SK-N-SH (cell line): Measurements from ENCODE around the gene PSME1.

Experiments
- ELF1 ChIP-seq: IDR thresholded peaks from 2 replicates; pipeline ENCODE4 v1.4.0; 2012
- EP300 ChIP-seq, 2 experiments: IDR thresholded peaks; 2 replicates each; pipeline versions ENCODE4 v1.4.0 to v1.6.1; 2012; ENCODE audit warnings: borderline replicate concordance in 1 of 2, low read depth in 1 of 2, low read length in 1 of 2
- EZH2phosphoT487 ChIP-seq: fragments of 200-600 bp; sonication (generic); IDR thresholded peaks from 2 replicates; pipeline ENCODE4 v1.6.1; 2017; ENCODE audit warnings: low read depth, mixed run types, mild to moderate bottlenecking, antibody characterized with exemption, moderate library complexity, borderline replicate concordance
- MXI1 ChIP-seq: IDR thresholded peaks from 2 replicates; pipeline ENCODE4 v1.6.1; 2012; ENCODE audit warnings: mild to moderate bottlenecking, low read depth, low read length, improper control_type of control experiment
- POLR2AphosphoS5 ChIP-seq: IDR thresholded peaks from 2 replicates; pipeline ENCODE4 v1.6.1; 2012; ENCODE audit warnings: low read depth, low read length
- RFX5 ChIP-seq: IDR thresholded peaks from 2 replicates; pipeline ENCODE4 v1.6.1; 2012; ENCODE audit warnings: mild to moderate bottlenecking, improper control_type of control experiment, low read length
- TCF12 ChIP-seq: IDR thresholded peaks from 2 replicates; pipeline ENCODE4 v1.4.0; 2012
- TEAD4 ChIP-seq: IDR thresholded peaks from 2 replicates; pipeline ENCODE4 v1.4.0; 2012; ENCODE audit warnings: mild to moderate bottlenecking, borderline replicate concordance; ENCODE audit not compliant: insufficient read depth
- YY1 ChIP-seq: IDR thresholded peaks from 2 replicates; pipeline ENCODE4 v1.4.0; 2012; ENCODE audit warnings: low read depth, mild to moderate bottlenecking
- TF ChIP-seq, protein P1 (sequence below): fragments of 200-600 bp; sonication (generic); IDR thresholded peaks from 2 replicates; pipeline ENCODE4 v1.6.1; 2017; ENCODE audit warnings: antibody characterized with exemption, mild to moderate bottlenecking, moderate library complexity
- TF ChIP-seq, protein P2 (sequence below): IDR thresholded peaks from 2 replicates; pipeline ENCODE4 v1.4.0; 2012; ENCODE audit warnings: low read depth
- TF ChIP-seq, protein P3 (sequence below): IDR thresholded peaks from 2 replicates; pipeline ENCODE4 v1.6.1; 2012; ENCODE audit warnings: mild to moderate bottlenecking, low read depth, low read length, moderate library complexity

DNA sequence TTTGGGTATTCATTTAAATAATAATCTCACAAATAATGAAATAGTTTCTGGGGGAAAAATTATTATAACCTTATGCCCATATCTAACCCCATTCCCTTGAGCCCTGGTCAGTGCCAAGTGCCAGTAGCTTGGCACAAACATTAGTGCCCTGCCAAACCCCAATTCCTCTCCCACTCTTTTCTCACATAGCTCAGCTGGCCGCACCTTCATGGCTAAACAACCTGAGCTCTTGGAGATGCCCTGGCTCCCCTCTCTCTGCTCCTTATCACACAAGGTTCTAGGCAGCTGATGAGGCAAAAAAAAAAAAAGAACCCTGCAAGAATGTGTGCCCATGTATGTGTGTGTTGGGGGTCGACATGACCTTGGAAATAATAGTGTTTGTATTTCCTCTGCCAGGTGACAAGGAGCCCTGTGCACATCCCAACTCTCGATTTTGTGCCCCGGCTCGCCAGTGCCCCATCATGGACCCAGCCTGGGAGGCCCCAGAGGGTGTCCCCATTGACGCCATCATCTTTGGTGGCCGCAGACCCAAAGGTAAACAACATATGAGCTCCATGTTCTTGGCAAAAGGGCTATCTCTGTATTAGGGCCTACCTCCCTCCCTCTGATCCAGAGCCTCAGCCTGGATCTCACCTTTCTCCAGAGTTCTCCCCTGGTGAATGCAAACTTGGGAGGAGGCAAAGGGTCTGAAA is 33.5 kb upstream of the PSME1 start:
- TF ChIP-seq, protein P1, sequence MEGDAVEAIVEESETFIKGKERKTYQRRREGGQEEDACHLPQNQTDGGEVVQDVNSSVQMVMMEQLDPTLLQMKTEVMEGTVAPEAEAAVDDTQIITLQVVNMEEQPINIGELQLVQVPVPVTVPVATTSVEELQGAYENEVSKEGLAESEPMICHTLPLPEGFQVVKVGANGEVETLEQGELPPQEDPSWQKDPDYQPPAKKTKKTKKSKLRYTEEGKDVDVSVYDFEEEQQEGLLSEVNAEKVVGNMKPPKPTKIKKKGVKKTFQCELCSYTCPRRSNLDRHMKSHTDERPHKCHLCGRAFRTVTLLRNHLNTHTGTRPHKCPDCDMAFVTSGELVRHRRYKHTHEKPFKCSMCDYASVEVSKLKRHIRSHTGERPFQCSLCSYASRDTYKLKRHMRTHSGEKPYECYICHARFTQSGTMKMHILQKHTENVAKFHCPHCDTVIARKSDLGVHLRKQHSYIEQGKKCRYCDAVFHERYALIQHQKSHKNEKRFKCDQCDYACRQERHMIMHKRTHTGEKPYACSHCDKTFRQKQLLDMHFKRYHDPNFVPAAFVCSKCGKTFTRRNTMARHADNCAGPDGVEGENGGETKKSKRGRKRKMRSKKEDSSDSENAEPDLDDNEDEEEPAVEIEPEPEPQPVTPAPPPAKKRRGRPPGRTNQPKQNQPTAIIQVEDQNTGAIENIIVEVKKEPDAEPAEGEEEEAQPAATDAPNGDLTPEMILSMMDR = no peak
- TF ChIP-seq, protein P2, sequence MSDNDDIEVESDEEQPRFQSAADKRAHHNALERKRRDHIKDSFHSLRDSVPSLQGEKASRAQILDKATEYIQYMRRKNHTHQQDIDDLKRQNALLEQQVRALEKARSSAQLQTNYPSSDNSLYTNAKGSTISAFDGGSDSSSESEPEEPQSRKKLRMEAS = no peak
- TF ChIP-seq ELF1 (no peak), RFX5 (no peak), POLR2AphosphoS5 (no peak), TCF12 (no peak), EZH2phosphoT487 (no peak), YY1 (no peak), TEAD4 (no peak), MXI1 (no peak), EP300 (IDR thresholded peaks at IDR 0.05; ENCODE audit: borderline replicate concordance in 1 of 2, low read depth in 1 of 2, low read length in 1 of 2) (no peak)
- TF ChIP-seq, protein P3, sequence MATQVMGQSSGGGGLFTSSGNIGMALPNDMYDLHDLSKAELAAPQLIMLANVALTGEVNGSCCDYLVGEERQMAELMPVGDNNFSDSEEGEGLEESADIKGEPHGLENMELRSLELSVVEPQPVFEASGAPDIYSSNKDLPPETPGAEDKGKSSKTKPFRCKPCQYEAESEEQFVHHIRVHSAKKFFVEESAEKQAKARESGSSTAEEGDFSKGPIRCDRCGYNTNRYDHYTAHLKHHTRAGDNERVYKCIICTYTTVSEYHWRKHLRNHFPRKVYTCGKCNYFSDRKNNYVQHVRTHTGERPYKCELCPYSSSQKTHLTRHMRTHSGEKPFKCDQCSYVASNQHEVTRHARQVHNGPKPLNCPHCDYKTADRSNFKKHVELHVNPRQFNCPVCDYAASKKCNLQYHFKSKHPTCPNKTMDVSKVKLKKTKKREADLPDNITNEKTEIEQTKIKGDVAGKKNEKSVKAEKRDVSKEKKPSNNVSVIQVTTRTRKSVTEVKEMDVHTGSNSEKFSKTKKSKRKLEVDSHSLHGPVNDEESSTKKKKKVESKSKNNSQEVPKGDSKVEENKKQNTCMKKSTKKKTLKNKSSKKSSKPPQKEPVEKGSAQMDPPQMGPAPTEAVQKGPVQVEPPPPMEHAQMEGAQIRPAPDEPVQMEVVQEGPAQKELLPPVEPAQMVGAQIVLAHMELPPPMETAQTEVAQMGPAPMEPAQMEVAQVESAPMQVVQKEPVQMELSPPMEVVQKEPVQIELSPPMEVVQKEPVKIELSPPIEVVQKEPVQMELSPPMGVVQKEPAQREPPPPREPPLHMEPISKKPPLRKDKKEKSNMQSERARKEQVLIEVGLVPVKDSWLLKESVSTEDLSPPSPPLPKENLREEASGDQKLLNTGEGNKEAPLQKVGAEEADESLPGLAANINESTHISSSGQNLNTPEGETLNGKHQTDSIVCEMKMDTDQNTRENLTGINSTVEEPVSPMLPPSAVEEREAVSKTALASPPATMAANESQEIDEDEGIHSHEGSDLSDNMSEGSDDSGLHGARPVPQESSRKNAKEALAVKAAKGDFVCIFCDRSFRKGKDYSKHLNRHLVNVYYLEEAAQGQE = no peak
